Measurements from ENCODE around the gene XXYLT1.

DNA sequence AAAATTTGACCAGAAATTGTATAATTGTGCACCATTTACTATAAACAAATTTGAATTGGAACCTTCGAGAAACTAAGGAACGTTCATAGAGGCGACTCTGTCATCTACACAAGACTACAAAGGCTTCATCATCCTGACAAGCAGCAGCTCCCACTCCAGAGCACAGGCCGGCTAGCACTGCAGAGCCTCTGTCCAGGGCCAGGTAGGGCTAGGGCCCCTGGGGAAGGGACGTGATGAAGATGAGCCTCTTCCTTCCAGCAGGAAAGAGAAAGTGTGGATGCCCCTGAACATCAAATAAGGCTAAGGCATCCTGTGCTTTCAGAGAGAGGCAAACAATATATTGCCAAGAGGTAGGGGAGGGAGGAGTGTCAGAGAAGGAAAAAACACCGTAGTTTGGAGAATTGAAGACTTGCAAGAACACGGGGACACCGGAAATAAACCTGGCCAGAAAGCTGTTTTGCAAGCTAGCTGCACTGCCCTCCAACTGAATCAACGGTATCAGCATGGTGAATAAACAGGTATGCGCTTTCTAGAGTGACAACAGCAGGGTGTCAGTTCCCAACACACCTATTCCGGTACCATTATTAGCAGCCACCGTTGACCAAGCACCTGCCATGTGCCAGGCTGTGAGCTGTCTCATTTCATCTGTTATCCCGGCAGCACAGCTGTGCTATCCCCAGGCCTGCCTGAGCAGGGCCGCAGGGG, 12.4 kb downstream of the XXYLT1 start:
- TF ChIP-seq POLR2A (IDR thresholded peaks at IDR 0.05) (no peak), POLR2AphosphoS5 (IDR thresholded peaks at IDR 0.05) (no peak)
- TF ChIP-seq, protein P1, sequence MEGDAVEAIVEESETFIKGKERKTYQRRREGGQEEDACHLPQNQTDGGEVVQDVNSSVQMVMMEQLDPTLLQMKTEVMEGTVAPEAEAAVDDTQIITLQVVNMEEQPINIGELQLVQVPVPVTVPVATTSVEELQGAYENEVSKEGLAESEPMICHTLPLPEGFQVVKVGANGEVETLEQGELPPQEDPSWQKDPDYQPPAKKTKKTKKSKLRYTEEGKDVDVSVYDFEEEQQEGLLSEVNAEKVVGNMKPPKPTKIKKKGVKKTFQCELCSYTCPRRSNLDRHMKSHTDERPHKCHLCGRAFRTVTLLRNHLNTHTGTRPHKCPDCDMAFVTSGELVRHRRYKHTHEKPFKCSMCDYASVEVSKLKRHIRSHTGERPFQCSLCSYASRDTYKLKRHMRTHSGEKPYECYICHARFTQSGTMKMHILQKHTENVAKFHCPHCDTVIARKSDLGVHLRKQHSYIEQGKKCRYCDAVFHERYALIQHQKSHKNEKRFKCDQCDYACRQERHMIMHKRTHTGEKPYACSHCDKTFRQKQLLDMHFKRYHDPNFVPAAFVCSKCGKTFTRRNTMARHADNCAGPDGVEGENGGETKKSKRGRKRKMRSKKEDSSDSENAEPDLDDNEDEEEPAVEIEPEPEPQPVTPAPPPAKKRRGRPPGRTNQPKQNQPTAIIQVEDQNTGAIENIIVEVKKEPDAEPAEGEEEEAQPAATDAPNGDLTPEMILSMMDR (IDR thresholded peaks at IDR 0.05 in 8 of 11, conservative IDR thresholded peaks at IDR 0.05 in 3 of 11): no peak

Measured in spleen (tissue), 7 donors.